Kidney tubule cell (primary cell): Measurements from ENCODE around the gene SEC24B.
"Not testable (repeated sequence)": the region's sequence is repeated elsewhere in the genome, so short reads cannot be mapped to it uniquely, and the experiment has no call there.

ENCODE experiments used
- DNase-seq: peaks from one replicate; pipeline ENCODE4 v3.0.0-alpha.2; 2018; ENCODE audit warnings: low spot score

SEC24B gene

DNA sequence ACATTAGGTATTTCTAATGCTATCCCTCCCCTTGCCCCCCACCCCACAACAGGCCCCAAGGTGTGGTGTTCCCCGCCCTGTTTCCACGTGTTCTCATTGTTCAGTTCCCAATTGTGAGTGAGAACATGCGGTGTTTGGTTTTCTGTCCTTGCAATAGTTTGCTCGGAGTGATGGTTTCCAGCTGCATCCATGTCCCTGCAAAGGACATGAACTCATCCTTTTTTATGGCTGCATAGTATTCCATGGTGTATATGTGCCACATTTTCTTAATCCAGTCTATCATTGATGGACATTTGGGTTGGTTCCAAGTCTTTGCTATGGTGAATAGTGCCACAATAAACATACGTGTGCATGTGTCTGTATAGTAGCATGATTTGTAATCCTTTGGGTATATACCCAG, 146.4 kb downstream of the SEC24B start:
- DNase-seq = not testable (repeated sequence)

DNA sequence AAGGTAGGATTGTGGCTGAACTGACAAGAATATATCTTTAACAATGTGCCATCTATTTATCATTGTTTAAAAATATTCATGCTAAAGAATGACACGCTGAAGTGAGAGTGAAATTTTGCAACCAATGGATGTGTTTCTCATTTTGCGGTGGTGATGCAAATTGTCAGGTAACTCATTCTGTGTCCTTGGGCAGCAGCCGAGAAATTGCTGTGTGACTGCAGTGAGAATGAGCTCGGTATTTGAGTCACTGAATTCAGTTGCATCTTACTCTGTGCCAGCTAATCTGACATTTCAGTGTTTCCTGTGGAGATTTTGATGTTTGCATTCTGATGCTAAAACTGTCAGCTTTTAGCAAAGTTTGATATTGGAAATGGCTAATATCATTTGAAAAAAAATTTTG, 154.6 kb downstream of the SEC24B start:
- DNase-seq = peak; percentile 23

DNA sequence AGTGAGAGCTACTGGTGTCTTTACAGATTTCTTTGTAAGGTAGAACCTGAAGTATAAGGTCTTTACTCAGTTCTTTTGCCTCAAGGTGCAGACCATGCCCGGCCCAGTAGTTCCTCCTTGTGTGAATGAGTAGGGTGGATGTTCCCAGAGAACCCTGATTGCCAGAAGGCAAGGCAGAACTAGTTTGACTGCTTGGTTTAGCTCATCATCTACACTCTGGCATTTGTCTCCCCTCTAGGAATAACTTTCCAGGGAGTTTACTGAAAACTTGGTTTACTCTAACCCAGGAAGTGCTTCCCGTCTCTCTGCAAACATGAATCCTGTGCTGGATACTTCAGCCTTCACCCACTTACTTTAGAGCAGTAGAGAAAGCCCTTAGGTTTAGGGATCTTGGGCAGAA, 155.5 kb downstream of the SEC24B start:
- peak; percentile 15 for DNase-seq

DNA sequence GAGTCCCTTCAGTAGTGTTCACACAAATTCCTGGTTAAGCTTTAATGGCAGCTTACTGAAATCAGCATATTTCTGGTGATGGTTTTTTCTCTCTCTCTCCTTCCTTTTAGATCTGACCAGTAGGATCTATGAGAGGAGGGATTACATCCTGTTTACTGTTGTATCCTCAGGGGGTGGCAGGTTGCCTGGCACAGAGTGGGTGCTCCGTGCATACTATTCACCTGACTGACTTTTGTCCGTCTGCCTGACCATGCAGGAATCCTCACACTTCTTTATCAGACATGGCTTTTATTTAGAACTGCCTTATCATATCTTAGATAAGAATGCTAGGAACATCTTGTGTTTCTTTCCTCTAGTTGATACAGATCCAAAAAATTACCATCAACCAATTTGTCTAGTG, 156.0 kb downstream of the SEC24B start:
- peak; percentile 72 for DNase-seq
